HG03039 (cell line): ENCODE results near the gene CNDP2.

Source experiments
- ATAC-seq: cut with Tn5 transposase; IDR thresholded peaks from one replicate; pipeline ENCODE4 v1.9.1; 2021; ENCODE audit warnings: mild to moderate bottlenecking, moderate library complexity; ENCODE audit not compliant: unreplicated experiment

Gene CNDP2

DNA sequence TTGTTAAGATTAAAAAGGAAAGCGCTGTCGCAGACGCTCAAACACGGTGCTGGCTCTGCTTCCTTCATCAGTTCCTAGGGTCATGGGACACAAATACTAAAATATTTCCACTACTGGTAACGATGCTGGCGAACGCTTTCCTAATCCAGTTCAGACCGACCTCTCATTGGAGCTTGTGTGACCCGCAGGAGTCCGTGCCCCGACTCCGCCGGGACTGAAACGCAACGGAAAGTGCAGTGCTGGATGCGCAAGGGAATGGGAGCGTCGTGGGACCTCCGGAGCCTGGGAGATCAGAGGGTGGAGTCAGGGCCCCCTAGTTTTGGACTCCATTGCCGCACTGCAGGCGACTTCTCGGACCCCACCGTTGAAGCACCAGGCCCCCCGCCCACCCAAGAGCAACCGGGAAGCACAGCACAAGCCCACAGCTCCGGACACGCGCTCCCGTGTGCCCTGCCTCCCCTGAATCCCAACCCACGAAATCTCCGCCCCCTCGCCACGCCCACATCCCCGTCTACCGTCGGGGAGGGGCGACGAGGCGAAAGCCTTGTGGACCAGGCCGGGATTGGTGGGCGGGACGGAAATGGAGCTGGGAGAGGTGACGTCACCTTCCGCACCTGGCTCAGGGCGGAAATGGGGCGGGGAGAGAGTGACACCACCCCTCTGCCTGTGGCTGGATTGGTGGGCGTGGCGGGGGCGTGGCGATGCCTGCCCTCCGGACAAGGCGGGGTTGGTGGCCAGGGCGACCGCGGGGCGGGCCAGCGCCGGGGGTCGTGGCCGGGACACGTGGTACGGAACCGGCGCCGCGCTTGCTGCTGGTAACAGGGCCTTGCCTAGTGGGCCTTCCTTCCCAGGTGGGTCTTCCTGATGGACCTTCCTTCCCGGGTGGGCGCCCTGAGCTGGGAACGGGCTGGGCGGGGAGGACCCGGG is at the start of gene CNDP2:
Gene CNDP2, plus strand, starts transcription at position 783 of the 927 bp plus-strand sequence. CDS start 3,611 bp downstream, outside the sequence.
- ATAC-seq, result peak; percentile 74

DNA sequence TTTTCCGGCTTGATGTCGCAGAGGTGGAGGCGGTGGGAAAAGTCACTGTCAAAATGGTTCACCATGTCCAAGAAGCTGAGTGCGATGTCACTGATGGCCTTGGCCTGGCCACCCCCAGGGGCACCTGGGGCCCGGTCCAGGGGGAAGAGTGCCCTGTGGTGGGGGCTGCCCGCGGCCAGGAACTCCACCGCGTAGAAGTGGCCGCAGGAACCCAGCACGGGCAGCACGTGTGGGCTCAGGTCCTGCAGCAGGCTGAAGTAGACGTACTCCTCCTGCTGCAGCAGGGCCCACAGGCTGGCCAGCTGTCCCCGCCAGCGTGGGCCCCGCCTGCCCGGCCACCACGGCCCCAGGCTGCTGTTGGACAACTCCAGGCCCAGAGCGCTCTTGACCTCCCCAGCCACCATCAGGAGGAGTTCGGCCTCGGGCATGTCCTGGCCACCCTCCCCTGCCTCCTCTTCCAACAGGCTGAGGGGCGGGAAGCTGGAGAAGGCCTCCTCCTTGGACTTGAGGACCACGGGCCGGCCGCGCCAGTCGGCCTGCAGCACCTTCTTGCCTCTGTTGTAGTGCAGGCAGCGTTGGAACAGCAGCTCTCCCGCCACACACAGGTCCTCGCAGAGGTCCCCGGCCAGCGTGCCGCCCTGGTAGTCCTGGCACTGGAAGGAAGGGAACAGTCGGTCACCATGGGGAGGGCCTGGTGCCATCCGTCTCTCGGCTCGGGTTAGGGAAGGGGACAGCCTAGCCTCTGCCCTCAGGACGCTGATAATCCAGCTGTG is 49.3 kb upstream of the CNDP2 start:
- no peak for ATAC-seq

DNA sequence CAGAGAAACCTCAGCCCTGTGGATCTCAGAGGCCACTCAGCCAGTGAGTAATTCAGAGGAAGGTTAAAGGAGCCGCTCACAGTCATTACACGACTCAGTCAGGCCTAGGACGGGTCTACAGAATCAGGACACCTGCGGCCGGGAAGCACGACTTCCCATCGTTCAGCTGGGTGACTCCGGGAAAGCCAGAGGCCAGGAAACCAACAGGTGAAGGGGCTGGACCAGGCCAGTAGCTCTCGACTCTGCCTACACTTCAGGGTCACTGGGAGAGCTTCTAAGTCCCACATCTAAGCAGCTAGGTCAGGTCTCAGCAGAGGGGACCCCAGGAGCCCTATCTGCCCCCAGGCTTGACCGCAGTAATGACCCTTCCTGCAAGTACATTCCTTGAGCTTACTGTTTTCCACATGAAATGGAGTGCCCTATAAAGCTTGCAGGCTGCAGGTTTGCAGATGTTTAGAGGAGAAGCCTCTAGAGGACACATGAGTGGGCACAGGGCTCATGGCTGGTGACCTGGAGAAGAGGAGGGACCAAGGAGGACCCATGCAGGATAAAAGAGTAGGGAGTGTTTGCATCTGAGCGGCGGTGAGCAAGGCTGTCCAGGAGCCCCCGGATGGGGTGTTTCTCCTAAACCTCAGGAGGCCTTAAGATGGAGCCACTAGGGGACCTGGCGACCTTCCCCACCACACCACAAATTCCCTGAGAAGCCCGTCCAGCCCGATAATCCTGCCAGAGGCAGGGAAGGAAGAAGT is 48.6 kb upstream of the CNDP2 start:
- no peak for ATAC-seq

DNA sequence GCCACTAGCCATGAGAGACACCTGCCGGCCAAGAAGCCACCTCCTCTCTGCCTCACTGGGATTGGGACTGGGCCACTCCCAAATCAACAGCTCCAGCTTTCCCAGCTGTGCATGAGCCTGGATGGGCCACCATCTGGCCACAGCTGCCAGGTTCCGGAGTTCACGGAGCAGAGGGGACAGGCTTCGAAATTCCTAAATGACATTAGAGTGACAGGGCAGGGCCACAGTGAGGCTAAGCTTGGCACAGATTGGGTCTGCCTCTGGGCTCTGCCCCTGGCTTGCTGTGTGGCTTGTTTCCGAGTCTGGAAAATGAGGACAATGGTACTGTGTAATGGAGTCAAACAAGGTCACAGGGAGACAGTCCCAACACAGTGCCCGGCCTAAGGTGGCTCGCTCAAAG is 45.5 kb upstream of the CNDP2 start:
- no peak for ATAC-seq

DNA sequence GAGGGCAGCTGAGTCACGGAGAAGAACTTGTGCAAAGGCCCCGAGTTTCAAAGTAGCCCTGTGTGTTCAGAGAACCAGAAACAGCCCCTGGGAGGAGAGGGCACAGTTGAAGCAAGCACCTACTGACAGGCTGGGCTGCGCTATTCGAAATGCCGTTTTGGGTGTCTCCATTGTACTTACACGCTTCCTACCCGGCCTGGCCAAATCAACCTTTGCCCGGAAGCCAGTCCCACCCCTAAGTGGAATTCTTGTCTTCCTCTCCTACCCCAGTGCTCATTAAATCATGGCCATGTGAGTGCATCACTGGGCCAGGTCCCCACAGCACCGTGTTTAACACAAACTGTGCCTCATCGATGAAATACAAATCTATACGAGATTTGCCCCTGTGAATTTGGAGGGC is 45.0 kb upstream of the CNDP2 start:
- ATAC-seq, result no peak

DNA sequence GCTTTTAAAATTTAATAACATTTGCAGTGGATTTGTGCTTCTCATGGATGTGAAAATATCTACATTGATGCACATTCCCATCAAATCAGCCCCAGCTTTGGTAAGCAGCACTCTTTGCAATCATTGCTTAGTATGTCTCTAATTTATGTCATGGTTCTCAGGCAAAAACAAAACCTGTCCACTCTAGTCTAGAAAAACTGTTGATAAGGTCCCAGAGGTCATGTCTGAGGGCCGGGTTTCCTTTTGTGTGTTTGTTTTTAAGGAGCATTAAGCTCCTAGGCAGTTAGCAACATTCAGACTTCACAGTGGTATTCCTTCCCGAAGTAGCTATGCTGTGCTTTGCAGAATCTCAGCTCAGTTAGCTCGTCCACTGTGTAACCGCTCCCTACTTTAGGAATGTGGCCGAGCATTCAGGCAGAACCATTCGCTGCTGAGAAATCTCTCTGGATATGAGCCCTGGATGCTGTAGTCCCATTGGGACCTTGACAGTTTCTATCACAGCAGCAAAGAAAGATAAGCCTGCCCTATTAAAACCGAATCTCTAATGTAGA is 43.1 kb upstream of the CNDP2 start:
- ATAC-seq, result no peak

DNA sequence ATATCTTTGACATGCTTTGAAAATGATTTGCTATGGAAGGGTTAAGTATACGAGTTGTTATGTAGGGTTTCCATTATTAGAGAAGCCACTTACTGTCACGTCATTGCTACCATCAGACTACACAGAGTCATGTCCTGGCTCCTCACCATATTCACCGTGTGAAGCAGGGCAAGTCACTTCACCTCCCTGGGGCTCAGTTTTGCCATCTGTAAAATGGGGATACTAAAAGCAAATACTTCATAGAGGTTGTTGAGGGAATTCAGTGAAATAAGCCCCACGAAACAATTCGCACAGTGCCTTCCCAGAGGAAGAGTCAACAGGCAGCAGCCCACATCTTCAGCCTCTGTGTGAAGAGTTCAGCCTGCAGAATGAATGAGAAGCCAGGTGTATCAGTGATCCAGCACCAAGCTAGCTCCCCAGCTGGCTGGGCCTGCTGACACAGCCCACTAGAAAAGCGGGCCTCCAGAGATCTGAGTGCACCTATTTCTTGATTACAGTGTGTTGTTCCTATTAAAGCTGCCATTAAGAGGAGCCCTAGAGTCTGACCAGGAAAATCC is 42.4 kb upstream of the CNDP2 start:
- no peak for ATAC-seq

DNA sequence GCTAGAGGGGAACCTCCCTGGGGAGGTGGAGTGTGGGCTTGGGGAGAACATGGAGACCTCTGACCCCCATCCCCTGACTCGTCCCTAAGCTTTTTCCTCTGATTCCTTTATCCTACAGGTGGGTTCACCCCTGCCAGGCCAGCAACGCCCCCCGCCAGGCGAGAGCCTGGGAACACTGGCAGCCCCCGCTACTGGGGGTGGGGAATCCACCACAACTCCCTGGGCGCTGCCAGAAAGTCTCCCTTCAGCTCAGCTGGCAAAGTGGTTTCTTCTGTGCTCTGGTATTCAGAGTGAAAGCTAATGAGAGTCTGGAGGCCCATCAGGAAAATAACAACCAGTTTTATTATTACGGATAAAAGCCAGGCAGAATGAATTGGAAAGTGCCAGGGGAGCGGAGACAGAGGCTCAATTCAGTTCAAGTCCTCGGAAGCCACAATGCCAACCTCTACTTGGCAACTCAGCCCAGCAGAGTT is 41.8 kb upstream of the CNDP2 start:
- no peak for ATAC-seq

DNA sequence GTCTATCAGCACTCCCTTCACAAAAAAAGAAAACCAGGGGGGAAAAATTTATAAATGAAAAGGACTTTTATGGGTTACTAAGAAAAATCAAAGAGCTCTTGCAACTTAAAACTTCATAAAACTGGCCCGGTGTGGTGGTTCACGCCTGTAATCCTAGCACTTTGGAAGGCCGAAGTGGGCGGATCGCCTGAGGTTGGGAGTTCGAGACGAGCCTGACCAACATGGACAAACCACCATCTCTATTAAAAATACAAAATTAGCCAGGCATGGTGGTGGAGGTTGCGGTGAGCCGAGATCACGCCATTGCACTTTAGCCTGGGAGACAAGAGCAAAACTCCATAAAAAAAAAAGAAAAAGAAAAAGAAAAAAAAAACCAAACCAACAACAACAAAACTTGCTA is 40.8 kb upstream of the CNDP2 start:
- ATAC-seq, result no peak

DNA sequence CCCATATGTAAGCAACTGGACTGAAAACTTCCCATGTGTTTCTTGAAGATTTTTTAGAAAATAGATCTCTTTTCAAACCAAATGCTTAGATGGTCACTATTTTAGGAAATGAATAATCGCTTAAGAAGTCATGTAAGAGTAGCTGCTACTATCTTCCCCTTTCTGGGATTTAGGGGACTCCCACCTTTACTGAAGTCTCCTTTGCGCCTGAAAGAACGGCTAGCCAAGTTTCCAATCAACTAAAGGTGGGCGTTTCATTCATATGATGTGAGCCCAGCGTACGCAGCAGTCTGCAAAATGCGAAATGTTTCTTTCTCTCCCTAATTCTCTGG is 40.2 kb upstream of the CNDP2 start:
- ATAC-seq, result no peak

DNA sequence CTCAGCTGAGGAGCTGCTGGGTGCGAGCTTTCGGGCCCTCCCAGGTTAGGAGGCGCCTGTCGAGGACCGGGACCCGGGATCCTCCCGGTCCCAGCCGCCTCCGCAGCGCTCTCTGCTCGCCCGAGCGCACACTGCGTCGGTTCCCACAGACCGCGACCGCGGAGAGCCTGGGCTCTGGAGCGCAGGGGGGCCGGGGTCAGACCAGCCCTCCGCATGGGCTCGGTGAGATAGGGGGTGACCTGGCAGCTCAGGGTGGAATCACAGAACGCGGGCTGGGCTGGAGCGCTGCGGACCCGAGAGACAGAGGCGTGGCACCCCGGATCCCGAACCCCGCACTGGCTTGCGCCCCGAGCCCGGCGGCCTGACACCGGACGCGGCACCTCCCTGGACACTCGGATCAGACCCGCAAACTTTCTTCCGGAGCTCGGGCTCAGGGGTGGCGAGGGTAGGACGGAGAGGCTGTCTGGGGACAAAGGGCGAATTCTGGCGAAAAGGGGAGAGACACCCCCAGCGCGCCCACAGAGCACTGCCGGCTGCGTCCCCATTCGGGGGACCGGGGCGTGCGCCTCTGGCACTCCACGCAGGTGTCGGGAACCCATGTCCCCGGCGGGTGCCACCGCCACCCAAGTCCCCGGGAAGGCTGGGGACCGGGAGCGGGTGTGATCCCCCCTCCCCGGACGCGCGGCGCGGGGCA is 39.7 kb upstream of the CNDP2 start:
- ATAC-seq, result no peak

DNA sequence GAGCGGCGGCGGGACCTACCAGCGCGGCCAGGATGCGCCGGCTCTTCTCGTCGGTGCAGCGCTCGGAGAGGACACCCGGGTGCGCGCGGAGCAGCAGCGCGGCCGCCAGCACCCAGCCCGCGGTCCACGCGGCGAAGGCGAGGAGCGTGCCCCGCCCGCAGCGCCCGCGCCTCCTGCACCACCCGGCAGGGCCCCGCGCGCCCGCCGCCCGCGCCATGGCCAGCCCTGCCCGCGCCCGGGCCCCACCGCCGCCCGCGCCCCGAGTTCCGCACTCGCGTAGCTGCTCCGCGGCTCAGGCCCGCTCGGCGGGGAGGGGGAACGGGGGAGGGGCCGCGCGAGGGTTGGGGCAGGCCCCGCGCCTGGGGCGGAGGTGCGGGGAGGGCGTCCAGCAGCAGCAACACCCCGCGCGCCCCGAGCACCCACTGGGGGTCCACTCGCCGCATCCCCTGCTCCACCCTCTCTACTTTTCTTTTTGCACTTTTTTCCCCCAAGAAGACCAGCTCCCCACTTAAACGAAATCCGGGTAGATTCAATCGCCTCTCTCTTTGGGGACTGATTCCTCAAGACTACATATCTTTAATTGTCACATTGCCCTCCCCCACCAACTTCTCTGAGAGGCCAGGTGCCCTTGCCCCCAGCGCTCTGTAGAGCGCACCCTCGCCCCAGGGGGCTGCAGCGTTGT is 39.0 kb upstream of the CNDP2 start, which contains the start of gene DIPK1C:
Gene DIPK1C, minus strand, starts transcription at position 266 of the 682 bp plus-strand sequence. Its CDS starts 49 bp downstream, at position 217.
- no peak for ATAC-seq

DNA sequence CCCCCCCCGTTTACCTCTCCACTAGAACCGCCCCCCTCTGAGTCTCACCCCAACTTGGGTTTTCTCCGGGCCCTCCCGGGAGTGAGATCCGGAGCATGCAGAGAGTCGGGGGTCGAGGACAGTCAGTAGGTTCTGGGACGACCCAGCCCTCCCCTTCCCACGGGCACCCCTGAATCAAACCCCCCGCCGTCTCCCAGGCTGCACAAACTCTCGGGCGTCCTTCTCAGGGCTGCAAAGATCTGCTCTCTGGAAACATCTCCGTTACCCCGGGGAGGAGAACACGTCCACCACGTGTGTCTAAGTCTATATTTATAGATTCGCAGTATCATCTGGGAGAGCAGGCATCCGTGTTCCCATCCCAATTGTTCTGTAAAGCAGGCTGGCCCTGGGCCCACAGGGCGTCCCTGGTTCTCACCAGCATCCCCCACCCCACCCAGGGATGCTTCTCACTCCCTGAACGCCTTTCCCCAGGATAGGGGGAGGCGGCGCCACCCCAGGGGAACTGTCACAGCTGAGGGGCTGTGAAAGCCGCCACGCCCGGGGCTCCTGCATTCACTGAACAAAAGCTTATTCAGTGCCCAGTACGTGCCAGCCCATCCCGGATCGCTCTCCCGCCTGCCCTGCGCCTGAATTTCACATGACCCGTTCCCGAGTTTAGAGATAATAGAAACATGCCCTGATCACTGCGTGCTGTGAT is 38.3 kb upstream of the CNDP2 start:
- ATAC-seq, result no peak

DNA sequence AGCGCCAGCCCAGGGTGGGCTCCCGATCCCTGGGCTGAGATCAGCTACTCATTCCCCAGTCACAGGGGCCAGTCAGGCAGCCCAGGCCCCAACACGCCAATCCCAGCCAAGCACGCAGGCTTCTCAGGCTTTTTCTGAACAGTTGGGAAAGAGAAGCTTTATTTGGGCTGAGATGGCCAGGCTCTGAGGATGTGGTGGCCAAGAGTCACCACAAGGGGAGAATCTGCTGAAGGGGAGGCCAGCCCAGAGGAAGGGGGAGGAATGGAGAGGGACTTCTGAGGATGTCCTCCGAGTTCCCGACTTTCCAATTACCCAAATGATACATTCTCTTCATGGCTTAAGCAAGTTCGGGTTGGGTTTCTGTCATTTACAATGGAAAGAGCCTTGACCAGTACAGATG is 36.3 kb upstream of the CNDP2 start:
- no peak for ATAC-seq

DNA sequence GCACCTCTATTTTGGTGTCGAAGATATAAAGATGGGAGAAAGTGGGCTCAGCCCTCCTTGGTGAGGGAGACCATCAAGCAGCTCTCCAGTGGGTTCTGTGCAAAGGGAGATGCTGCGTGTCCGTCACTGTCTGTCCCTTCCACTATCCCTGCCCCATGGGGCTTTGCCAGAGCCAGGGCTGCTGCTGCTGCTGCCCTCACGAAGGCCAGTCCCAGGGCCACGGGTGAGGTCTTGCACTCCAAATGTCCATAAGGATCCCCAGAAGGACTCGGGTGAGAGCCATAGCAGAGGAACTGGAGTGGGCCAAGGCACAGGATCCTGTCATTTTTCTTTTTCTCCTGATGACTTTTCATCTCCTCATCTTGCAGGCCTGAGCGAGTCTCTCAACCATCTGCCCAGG is 35.3 kb upstream of the CNDP2 start:
- ATAC-seq, result no peak

DNA sequence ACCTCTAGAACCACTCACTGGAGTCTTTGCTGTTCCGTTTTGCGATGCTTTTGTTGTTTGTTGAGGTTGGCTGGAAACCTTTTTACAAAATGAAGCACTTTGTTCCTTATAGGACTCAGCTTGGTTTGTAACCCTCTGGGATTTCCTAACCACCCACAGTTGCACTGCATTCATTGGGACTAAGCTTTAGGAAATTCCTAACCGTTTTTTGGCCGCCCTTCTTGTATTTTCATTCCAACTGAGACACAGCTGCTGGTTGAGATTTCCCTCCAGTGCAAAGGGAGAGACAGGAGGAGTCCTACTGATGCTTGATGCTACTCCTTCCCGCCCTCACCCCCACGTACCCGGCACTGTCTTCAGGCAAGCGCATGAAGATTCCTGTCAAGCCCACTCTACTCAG is 32.9 kb upstream of the CNDP2 start:
- no peak for ATAC-seq

DNA sequence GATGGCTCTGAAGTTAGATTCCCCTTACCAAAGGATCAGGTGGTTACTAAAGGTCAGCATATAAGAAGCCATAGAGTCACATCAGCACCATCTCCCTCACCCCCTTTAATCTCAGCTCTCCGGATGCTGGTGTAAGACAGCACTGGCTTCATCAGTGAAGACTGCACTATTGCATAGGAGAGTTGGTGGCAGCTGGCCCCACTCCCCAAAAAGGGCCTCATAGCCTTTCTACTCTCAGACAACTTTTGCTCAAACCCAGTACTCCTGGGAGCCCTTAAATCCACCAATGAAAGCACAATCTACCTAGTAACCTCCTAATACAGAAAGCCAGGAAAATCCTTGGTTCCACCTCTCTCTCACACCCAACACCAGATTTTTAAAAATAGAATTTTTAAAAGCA is 32.2 kb upstream of the CNDP2 start:
- no peak for ATAC-seq

DNA sequence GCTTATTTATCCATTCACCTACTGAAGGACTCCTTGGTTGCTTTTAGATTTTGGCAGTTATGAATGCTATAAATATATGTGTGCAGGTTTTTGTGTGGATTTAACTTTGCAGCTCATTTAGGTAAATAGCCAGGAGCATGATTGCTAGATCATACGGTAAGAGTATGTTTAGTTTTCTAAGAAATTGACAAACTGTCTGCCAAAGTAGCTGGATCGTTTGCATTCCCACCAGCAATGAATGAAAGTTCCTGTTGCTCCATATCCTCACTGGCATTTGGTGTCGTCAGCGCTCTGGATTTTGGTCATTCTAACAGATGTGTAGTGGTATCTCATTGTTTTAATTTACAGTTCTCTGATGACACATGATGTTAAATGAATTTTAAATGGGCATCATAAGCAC is 30.4 kb upstream of the CNDP2 start:
- ATAC-seq, result no peak

DNA sequence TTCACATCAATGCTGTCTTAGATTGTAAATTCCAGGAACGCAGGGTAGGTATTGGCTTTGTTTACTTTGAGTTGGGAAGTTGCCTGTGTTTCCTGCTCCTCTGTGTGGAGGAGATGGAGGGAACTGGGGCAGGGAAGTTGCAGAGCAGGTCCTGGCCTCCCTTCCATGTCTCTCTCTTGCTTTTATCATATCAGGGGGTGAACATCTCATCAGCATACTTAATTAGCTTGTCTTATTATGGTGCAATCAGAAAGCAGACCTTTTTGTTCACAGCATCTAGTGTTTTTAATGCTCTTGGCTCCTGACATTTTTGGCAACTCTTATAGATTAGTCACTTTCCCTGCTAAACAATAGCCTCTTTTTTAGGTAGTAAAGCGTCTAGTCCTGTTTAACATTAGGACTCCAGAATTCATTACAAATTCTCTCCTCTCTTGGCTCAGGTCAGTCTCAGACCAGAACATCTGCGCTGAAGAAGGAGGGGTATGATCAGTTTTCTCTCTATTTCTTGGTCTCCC is 27.6 kb upstream of the CNDP2 start:
- no peak for ATAC-seq
